GM19238 (cell line): Measurements from ENCODE around the gene SDCCAG8.

Experiments used
- DNase-seq: peaks from one replicate; pipeline ENCODE4 v3.0.0; 2011; ENCODE audit warnings: low spot score; ENCODE audit not compliant: insufficient read length

The SDCCAG8 gene

GRCh38 chr1:243455760-243456651 lies 200.2 kb downstream of the SDCCAG8 start:
- no peak for DNase-seq

- DNase-seq, result no peak
Measured at GRCh38 chr1:243457363-243457982, 201.6 kb downstream of the SDCCAG8 start.

- DNase-seq, result no peak
Measured at GRCh38 chr1:243459059-243459458, 203.2 kb downstream of the SDCCAG8 start.

GRCh38 chr1:243461700-243462099 lies 205.9 kb downstream of the SDCCAG8 start:
- DNase-seq, result no peak

- DNase-seq, result no peak
Measured at GRCh38 chr1:243462929-243463697, 207.3 kb downstream of the SDCCAG8 start.

- DNase-seq, result no peak
Measured at GRCh38 chr1:243465081-243465480, 209.2 kb downstream of the SDCCAG8 start.

- DNase-seq, result no peak
Measured at GRCh38 chr1:243465738-243466137, 209.9 kb downstream of the SDCCAG8 start.

- DNase-seq, result no peak
Measured at GRCh38 chr1:243469497-243469896, 213.7 kb downstream of the SDCCAG8 start.

- no peak for DNase-seq
Measured at GRCh38 chr1:243470502-243470901, 214.7 kb downstream of the SDCCAG8 start.

- no peak for DNase-seq
Measured at GRCh38 chr1:243471026-243471685, 215.3 kb downstream of the SDCCAG8 start.

- no peak for DNase-seq
Measured at GRCh38 chr1:243471754-243472745, 216.2 kb downstream of the SDCCAG8 start.

GRCh38 chr1:243473227-243474135 lies 217.6 kb downstream of the SDCCAG8 start:
- DNase-seq, result no peak

- DNase-seq, result no peak
Measured at GRCh38 chr1:243474136-243474881, 218.5 kb downstream of the SDCCAG8 start.

- DNase-seq, result no peak
Measured at GRCh38 chr1:243474906-243475305, 219.1 kb downstream of the SDCCAG8 start.

GRCh38 chr1:243475966-243476365 lies 220.1 kb downstream of the SDCCAG8 start:
- DNase-seq, result no peak

GRCh38 chr1:243477731-243478290 lies 222.0 kb downstream of the SDCCAG8 start:
- DNase-seq, result no peak

GRCh38 chr1:243481101-243481500 lies 225.3 kb downstream of the SDCCAG8 start:
- DNase-seq, result no peak
